ENCODE measurements around the gene TANGO2.
"Not testable (repeated sequence)": the region's sequence is repeated elsewhere in the genome, so short reads cannot be mapped to it uniquely, and the experiment has no call there.

Gene TANGO2

GRCh38 chr22:20064545-20065262 is 43.8 kb downstream of the TANGO2 start:
- FAIRE-seq (no peak), DNase-seq (ENCODE audit: insufficient read length, low spot score) (no peak)
- no peak for TF ChIP-seq TAF1 (IDR thresholded peaks at IDR 0.05; ENCODE audit: low read depth, low read length)
- TF ChIP-seq POLR2A (IDR thresholded peaks at IDR 0.05; ENCODE audit: low read depth, low read length): no peak
- no peak for TF ChIP-seq PAX5 (IDR thresholded peaks at IDR 0.05; ENCODE audit: insufficient read depth, low read length, severe bottlenecking)
- no peak for TF ChIP-seq SPI1 (IDR thresholded peaks at IDR 0.05; ENCODE audit: low read depth, low read length)
- no peak for TF ChIP-seq POLR2AphosphoS5 (IDR thresholded peaks at IDR 0.05; ENCODE audit: low read depth, low read length)
- no peak for TF ChIP-seq POU2F2 (IDR thresholded peaks at IDR 0.05; ENCODE audit: low read depth, low read length)

GRCh38 chr22:20065896-20066616 is 45.1 kb downstream of the TANGO2 start:
- FAIRE-seq (no peak), DNase-seq (ENCODE audit: insufficient read length, low spot score) (no peak)
- TF ChIP-seq POLR2A (IDR thresholded peaks at IDR 0.05; ENCODE audit: low read depth, low read length): no peak
- no peak for TF ChIP-seq POLR2AphosphoS5 (IDR thresholded peaks at IDR 0.05; ENCODE audit: low read depth, low read length)
- TF ChIP-seq POU2F2 (IDR thresholded peaks at IDR 0.05; ENCODE audit: low read depth, low read length): no peak
- TF ChIP-seq PAX5 (IDR thresholded peaks at IDR 0.05; ENCODE audit: insufficient read depth, low read length, severe bottlenecking): no peak

- TF ChIP-seq TAF1 (IDR thresholded peaks at IDR 0.05; ENCODE audit: low read depth, low read length) (no peak), POLR2A (IDR thresholded peaks at IDR 0.05; ENCODE audit: low read depth, low read length) (no peak), SPI1 (IDR thresholded peaks at IDR 0.05; ENCODE audit: low read depth, low read length) (no peak), POLR2AphosphoS5 (IDR thresholded peaks at IDR 0.05; ENCODE audit: low read depth, low read length) (no peak), POU2F2 (IDR thresholded peaks at IDR 0.05; ENCODE audit: low read depth, low read length) (no peak), PAX5 (IDR thresholded peaks at IDR 0.05; ENCODE audit: insufficient read depth, low read length, severe bottlenecking) (no peak)
- FAIRE-seq (no peak), DNase-seq (ENCODE audit: insufficient read length, low spot score) (no peak)
These were observed 45.9 kb downstream of the TANGO2 start for GRCh38 chr22:20066617-20067383.

- DNase-seq (ENCODE audit: insufficient read length, low spot score); FAIRE-seq: not testable (repeated sequence)
These were observed 46.4 kb downstream of the TANGO2 start for GRCh38 chr22:20067384-20067682.

- FAIRE-seq (no peak), DNase-seq (ENCODE audit: insufficient read length, low spot score) (no peak)
- TF ChIP-seq POU2F2 (IDR thresholded peaks at IDR 0.05; ENCODE audit: low read depth, low read length) (no peak), POLR2AphosphoS5 (IDR thresholded peaks at IDR 0.05; ENCODE audit: low read depth, low read length) (no peak), SPI1 (IDR thresholded peaks at IDR 0.05; ENCODE audit: low read depth, low read length) (no peak), POLR2A (IDR thresholded peaks at IDR 0.05; ENCODE audit: low read depth, low read length) (no peak), PAX5 (IDR thresholded peaks at IDR 0.05; ENCODE audit: insufficient read depth, low read length, severe bottlenecking) (no peak), TAF1 (IDR thresholded peaks at IDR 0.05; ENCODE audit: low read depth, low read length) (no peak)
These were observed 47.7 kb downstream of the TANGO2 start for GRCh38 chr22:20068640-20069039.

GRCh38 chr22:20069331-20070042 is 48.6 kb downstream of the TANGO2 start:
- FAIRE-seq (no peak), DNase-seq (ENCODE audit: insufficient read length, low spot score) (no peak)
- no peak for TF ChIP-seq PAX5 (IDR thresholded peaks at IDR 0.05; ENCODE audit: insufficient read depth, low read length, severe bottlenecking)
- no peak for TF ChIP-seq POU2F2 (IDR thresholded peaks at IDR 0.05; ENCODE audit: low read depth, low read length)
- no peak for TF ChIP-seq TAF1 (IDR thresholded peaks at IDR 0.05; ENCODE audit: low read depth, low read length)
- no peak for TF ChIP-seq POLR2A (IDR thresholded peaks at IDR 0.05; ENCODE audit: low read depth, low read length)
- TF ChIP-seq SPI1 (IDR thresholded peaks at IDR 0.05; ENCODE audit: low read depth, low read length): no peak
- no peak for TF ChIP-seq POLR2AphosphoS5 (IDR thresholded peaks at IDR 0.05; ENCODE audit: low read depth, low read length)

- TF ChIP-seq TAF1 (IDR thresholded peaks at IDR 0.05; ENCODE audit: low read depth, low read length): no peak
- TF ChIP-seq PAX5 (IDR thresholded peaks at IDR 0.05; ENCODE audit: insufficient read depth, low read length, severe bottlenecking): no peak
- TF ChIP-seq POLR2A (IDR thresholded peaks at IDR 0.05; ENCODE audit: low read depth, low read length): no peak
- no peak for TF ChIP-seq POLR2AphosphoS5 (IDR thresholded peaks at IDR 0.05; ENCODE audit: low read depth, low read length)
- TF ChIP-seq SPI1 (IDR thresholded peaks at IDR 0.05; ENCODE audit: low read depth, low read length): no peak
- no peak for TF ChIP-seq POU2F2 (IDR thresholded peaks at IDR 0.05; ENCODE audit: low read depth, low read length)
- DNase-seq (ENCODE audit: insufficient read length, low spot score) (no peak), FAIRE-seq (no peak)
These were observed 50.6 kb downstream of the TANGO2 start for GRCh38 chr22:20071524-20071972.

- DNase-seq (ENCODE audit: insufficient read length, low spot score): no peak
- no peak for FAIRE-seq
- TF ChIP-seq TAF1 (IDR thresholded peaks at IDR 0.05; ENCODE audit: low read depth, low read length): no peak
- TF ChIP-seq SPI1 (IDR thresholded peaks at IDR 0.05; ENCODE audit: low read depth, low read length): no peak
These were observed 55.8 kb downstream of the TANGO2 start for GRCh38 chr22:20076627-20077172.
